ENCODE measurements around the gene CREB3L4. TPM values are rescaled to one million over a fixed set of nuclear protein-coding genes. Genes with fewer than 3 reads are reported as not detected.

The CREB3L4 gene
- total and polyA plus RNA-seq, 2 of the 4 experiments (the other 2 are of a cell fraction), result 6.5 to 9.8 TPM

GRCh38 chr1:153985341-153985912, 17.7 kb downstream of the CREB3L4 start:
- CTCF ChIA-PET, result interaction anchor here (0.6 to 2.5 kb wide), 4 partner anchors 23 to 623 kb away, joined by 3 to 8 read pairs (median 4); partner anchors contain the start of gene SLC39A1

More at GRCh38 chr1:153985341-153985912, 17.7 kb downstream of the CREB3L4 start:
- peak overlapping the region; percentile 99 for H2BK15ac ChIP-seq (ENCODE audit: low read depth, low read length)
- DNase-seq (peak; percentile 88), ATAC-seq (ENCODE audit: low read depth) (peak; percentile 36)
- peak overlapping the region; percentile 99 for H3K4ac ChIP-seq (ENCODE audit: low read depth, low read length)
- peak overlapping the region; percentile 100 for H2AK9ac ChIP-seq (replicated peaks; ENCODE audit: low read depth, low read length, poor library complexity)
- peak overlapping the region; percentile 99 for H3K56ac ChIP-seq (ENCODE audit: extremely low read depth, insufficient read depth, low read length)
- peaks cover 19% of the 10 kb centered on the region for H3K36me3 ChIP-seq (ENCODE audit: control insufficient read depth, insufficient read depth, low read length)
- intact Hi-C loops (cut with micrococcal nuclease), result loop anchor here (10.0 kb wide), 1 partner anchor 481 kb away; no protein-coding TSS in a partner anchor
- peak overlapping the region; percentile 87 for H2AFZ ChIP-seq (replicated peaks; ENCODE audit: low read length, poor library complexity)
- peak overlapping the region; percentile 92 for H3K18ac ChIP-seq (ENCODE audit: low read depth, low read length)
- peaks cover 24 to 40% of the 10 kb centered on the region in 2 experiments for H3K79me1 ChIP-seq (ENCODE audit: low read depth in 1 of 2, low read length in 2 of 2)
- H3K4me1 ChIP-seq (ENCODE audit: control insufficient read depth, insufficient read depth, low read length), result peaks cover 4% of the 10 kb centered on the region
- peak overlapping the region; percentile 76 for H2BK20ac ChIP-seq (ENCODE audit: low read depth, low read length)
- 0% methylated on average over 4 of the region's 7 CpGs; no CpG with 5 or more reads in 1 of the 2 experiments for WGBS, 2 experiments (ENCODE audit: extremely low coverage in 2 of 2, insufficient read length in 1 of 2)
- H3K14ac ChIP-seq (replicated peaks; ENCODE audit: low read depth, low read length), result peak overlapping the region; percentile 100
- POLR2A ChIA-PET (ENCODE audit: unreplicated experiment), result interaction anchor here (0.6 kb wide), 1 partner anchor 39 kb away, joined by 3 read pairs; the partner anchor contains the start of gene DENND4B
- H2BK5ac ChIP-seq (ENCODE audit: low read depth, low read length, poor library complexity, severe bottlenecking), result peak overlapping the region; percentile 97
- H4K8ac ChIP-seq (ENCODE audit: low read depth in 2 of 2, low read length in 2 of 2), result peak overlapping the region; percentile 95 to 96
- no TSS peak for BruUV-seq (replicated peaks)
- peak overlapping the region; percentile 59 for H3K4me3 ChIP-seq (ENCODE audit: insufficient read depth, low read depth, low read length)
- peak overlapping the region; percentile 83 for H2BK120ac ChIP-seq (ENCODE audit: low read depth, low read length)
- peak overlapping the region; percentile 97 for H3K27ac ChIP-seq (ENCODE audit: insufficient read depth, low read length)
- H4K20me1 ChIP-seq (ENCODE audit: insufficient read depth, low read length), result no peaks in the 10 kb centered on the region
- dilution Hi-C loops (cut with HindIII; ENCODE audit: low sequenced_read_pairs, unreplicated experiment), result no loop called here
- TF ChIP-seq RFX5 (IDR thresholded peaks at IDR 0.05; ENCODE audit: low read depth, low read length), result no peak
- peak; percentile 97 for TF ChIP-seq FOS (IDR thresholded peaks at IDR 0.05; ENCODE audit: low read depth, low read length)
- no peak for TF ChIP-seq RAD21 (IDR thresholded peaks at IDR 0.05; ENCODE audit: low read length)
- no peak for TF ChIP-seq SMC3 (IDR thresholded peaks at IDR 0.05; ENCODE audit: low read depth, low read length)
- peak; percentile 37; the same call in 1 of the 2 replicates for TF ChIP-seq BHLHE40 (IDR thresholded peaks at IDR 0.05; ENCODE audit: low read depth, low read length)
- TF ChIP-seq NFE2L2 (IDR thresholded peaks at IDR 0.05; ENCODE audit: low read depth, low read length), result no peak
- peak; percentile 51; the same call in 1 of the 2 replicates for TF ChIP-seq CEBPB (IDR thresholded peaks at IDR 0.05; ENCODE audit: low read depth, low read length)
- TF ChIP-seq POLR2A (IDR thresholded peaks at IDR 0.05; ENCODE audit: low read depth, low read length), result peak; percentile 77
- peak; percentile 95 for TF ChIP-seq MAZ (IDR thresholded peaks at IDR 0.05; ENCODE audit: borderline replicate concordance, low read depth, low read length)
- TF ChIP-seq, protein P1, sequence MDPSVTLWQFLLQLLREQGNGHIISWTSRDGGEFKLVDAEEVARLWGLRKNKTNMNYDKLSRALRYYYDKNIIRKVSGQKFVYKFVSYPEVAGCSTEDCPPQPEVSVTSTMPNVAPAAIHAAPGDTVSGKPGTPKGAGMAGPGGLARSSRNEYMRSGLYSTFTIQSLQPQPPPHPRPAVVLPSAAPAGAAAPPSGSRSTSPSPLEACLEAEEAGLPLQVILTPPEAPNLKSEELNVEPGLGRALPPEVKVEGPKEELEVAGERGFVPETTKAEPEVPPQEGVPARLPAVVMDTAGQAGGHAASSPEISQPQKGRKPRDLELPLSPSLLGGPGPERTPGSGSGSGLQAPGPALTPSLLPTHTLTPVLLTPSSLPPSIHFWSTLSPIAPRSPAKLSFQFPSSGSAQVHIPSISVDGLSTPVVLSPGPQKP (IDR thresholded peaks at IDR 0.05; ENCODE audit: borderline replicate concordance, low read depth, low read length), result no peak
- H3K27me3 ChIP-seq (ENCODE audit: control insufficient read depth, insufficient read depth, low read length), result no peaks in the 10 kb centered on the region
- H3K9me3 ChIP-seq (ENCODE audit: control insufficient read depth, insufficient read depth, low read length), result no peaks in the 10 kb centered on the region
- H4K91ac ChIP-seq (ENCODE audit: insufficient read depth, low read depth, low read length), result peak overlapping the region; percentile 98
- in situ Hi-C loops (cut with MboI; ENCODE audit: low sequenced_read_pairs), result no loop called here
- H4K5ac ChIP-seq (ENCODE audit: low read depth, low read length), result peak overlapping the region; percentile 66
- peak overlapping the region; percentile 98 for H3K9ac ChIP-seq (ENCODE audit: low read depth, low read length)
- H3K23ac ChIP-seq (ENCODE audit: low read depth, low read length), result peak overlapping the region; percentile 97
- peaks cover 8% of the 10 kb centered on the region for H3K9me1 ChIP-seq (ENCODE audit: insufficient read depth, low read length)
- peak overlapping the region; percentile 100 for H2AK5ac ChIP-seq (ENCODE audit: low read depth, low read length)
- H3K4me2 ChIP-seq (ENCODE audit: low read depth, low read length), result peak overlapping the region; percentile 92
